H1 (cell line): Measurements from ENCODE around the gene NCOA1. TPM values are rescaled to one million over a fixed set of nuclear protein-coding genes. Genes with fewer than 3 reads are reported as not detected.

Experiments
- CTCF ChIA-PET: fragments of 300-600 bp; sonication (Branson Sonifier 250); formaldehyde crosslinking; loops from one replicate; lab custom pipeline; 2021; ENCODE audit not compliant: partially characterized antibody; lab: Charles Lee
- POLR2A ChIA-PET: fragments of 300-600 bp; sonication (Branson Sonifier 250); formaldehyde crosslinking; loops from one replicate; lab custom pipeline; 2021; ENCODE audit warnings: inconsistent platforms; ENCODE audit not compliant: partially characterized antibody; lab: Charles Lee
- DNase-seq, 2 experiments: peaks; one replicate each; pipeline versions ENCODE4 v3.0.0 to v3.0.0-alpha.2; 2010 to 2022; ENCODE audit warnings: low spot score in 2 of 2, low read depth in 1 of 2, mixed read lengths in 1 of 2
- FAIRE-seq: peaks from 2 replicates; lab custom pipeline; 2011; peaks lifted over from hg19 to GRCh38; lab: Jason Lieb, UNC
- H2AFZ ChIP-seq: 2 replicates; pipeline ENCODE4 v1.8.1; 2012; ENCODE audit warnings: low read length, inconsistent platforms
- H2AK5ac ChIP-seq: 2 replicates; pipeline ENCODE4 v1.6.1; 2013; ENCODE audit warnings: low read depth, low read length
- H2BK120ac ChIP-seq: replicated peaks from 2 replicates; pipeline ENCODE3; 2013; ENCODE audit warnings: low read depth, low read length, inconsistent platforms
- H2BK12ac ChIP-seq: 2 replicates; pipeline ENCODE4 v1.6.1; 2013; ENCODE audit warnings: low read depth, low read length
- H2BK15ac ChIP-seq: 2 replicates; pipeline ENCODE4 v1.6.1; 2013; ENCODE audit warnings: low read length
- H2BK20ac ChIP-seq: 2 replicates; pipeline ENCODE4 v1.6.1; 2013; ENCODE audit warnings: low read length
- H2BK5ac ChIP-seq: 2 replicates; pipeline ENCODE4 v1.6.1; 2013; ENCODE audit warnings: low read depth, low read length
- H3K14ac ChIP-seq: 2 replicates; pipeline ENCODE4 v1.6.1; 2013; ENCODE audit warnings: inconsistent platforms; ENCODE audit not compliant: insufficient read length
- H3K18ac ChIP-seq: 2 replicates; pipeline ENCODE4 v1.6.1; 2013; ENCODE audit warnings: low read length; ENCODE audit errors: extremely low read depth
- H3K23ac ChIP-seq: 2 replicates; pipeline ENCODE4 v1.6.1; 2013; ENCODE audit warnings: inconsistent platforms; ENCODE audit not compliant: insufficient read length
- H3K23me2 ChIP-seq: 2 replicates; pipeline ENCODE4 v1.6.1; 2013; ENCODE audit warnings: low read depth, low read length
- H3K27ac ChIP-seq: 2 replicates; pipeline ENCODE4 v1.6.1; 2011; ENCODE audit warnings: low read depth, low read length, inconsistent platforms
- H3K27me3 ChIP-seq, 4 experiments: replicated peaks in 1 of 4; 1 replicate in 1 of 4; 2 replicates in 3 of 4; pipeline versions ENCODE4 v1.6.1 to v1.8.1; 2011 to 2013; ENCODE audit warnings: low read length in 3 of 4, mild to moderate bottlenecking in 3 of 4, inconsistent platforms in 2 of 4, mixed read lengths in 2 of 4, moderate library complexity in 1 of 4; ENCODE audit not compliant: control insufficient read depth in 3 of 4, insufficient read depth in 3 of 4; ENCODE audit errors: extremely low read depth in 1 of 4
- H3K36me3 ChIP-seq, 4 experiments: 2 replicates each; pipeline versions ENCODE4 v1.6.1 to v1.8.1; 2011 to 2013; ENCODE audit warnings: mild to moderate bottlenecking in 4 of 4, low read length in 3 of 4, moderate library complexity in 2 of 4, control low read depth in 1 of 4, inconsistent platforms in 1 of 4; ENCODE audit not compliant: insufficient read depth in 4 of 4, control insufficient read depth in 2 of 4
- H3K4ac ChIP-seq: replicated peaks from 2 replicates; pipeline ENCODE3; 2013; ENCODE audit warnings: low read length, low read depth, mixed read lengths, inconsistent platforms; ENCODE audit not compliant: insufficient read length
- H3K4me1 ChIP-seq, 4 experiments: replicated peaks in 1 of 4; 1 replicate in 1 of 4; 2 replicates in 3 of 4; pipeline versions ENCODE4 v1.6.1 to v1.8.1; 2011 to 2013; ENCODE audit warnings: low read length in 3 of 4, inconsistent platforms in 2 of 4, mixed read lengths in 1 of 4; ENCODE audit not compliant: insufficient read depth in 4 of 4, control insufficient read depth in 3 of 4
- H3K4me2 ChIP-seq, 2 experiments: 2 replicates each; pipeline versions ENCODE4 v1.6.1 to v1.8.1; 2011 to 2013; ENCODE audit warnings: low read depth in 2 of 2, low read length in 2 of 2, control low read depth in 1 of 2, inconsistent platforms in 1 of 2, mild to moderate bottlenecking in 1 of 2; ENCODE audit not compliant: insufficient read depth in 1 of 2
- H3K4me3 ChIP-seq, 4 experiments: fragments of 200-600, 300-600 bp in 1 of 4; sonication (generic), shearing (Covaris generic), sonication (Bioruptor Twin) in 1 of 4; 2 replicates each; pipeline versions ENCODE4 v1.5.1 to v1.8.1; 2011 to 2016; ENCODE audit warnings: low read length in 4 of 4, low read depth in 3 of 4, control low read depth in 2 of 4, inconsistent platforms in 2 of 4, mild to moderate bottlenecking in 2 of 4, mixed read lengths in 1 of 4, moderate library complexity in 1 of 4; ENCODE audit not compliant: insufficient read depth in 2 of 4; ENCODE audit errors: extremely low read depth in 1 of 4
- H3K56ac ChIP-seq: replicated peaks from 2 replicates; pipeline ENCODE3; 2013; ENCODE audit warnings: low read depth, mild to moderate bottlenecking, mixed read lengths, low read length, inconsistent platforms; ENCODE audit not compliant: insufficient read length
- H3K79me1 ChIP-seq: 2 replicates; pipeline ENCODE4 v1.6.1; 2013; ENCODE audit warnings: low read depth, low read length, control low read depth
- H3K79me2 ChIP-seq, 2 experiments: 2 replicates each; pipeline versions ENCODE4 v1.6.1 to v1.8.1; 2012 to 2013; ENCODE audit warnings: low read length in 2 of 2, mild to moderate bottlenecking in 2 of 2, inconsistent platforms in 1 of 2; ENCODE audit not compliant: insufficient read depth in 2 of 2, control insufficient read depth in 1 of 2
- H3K9ac ChIP-seq, 4 experiments: replicated peaks in 1 of 4; 1 replicate in 1 of 4; 2 replicates in 3 of 4; pipeline versions ENCODE4 v1.6.1 to v1.8.1; 2011 to 2013; ENCODE audit warnings: low read depth in 3 of 4, low read length in 3 of 4, control low read depth in 2 of 4, mild to moderate bottlenecking in 2 of 4, moderate library complexity in 2 of 4, inconsistent platforms in 1 of 4; ENCODE audit errors: extremely low read depth in 1 of 4
- H3K9me3 ChIP-seq, 2 experiments: 2 replicates each; pipeline versions ENCODE4 v1.6.1 to v1.8.1; 2012 to 2013; ENCODE audit warnings: mild to moderate bottlenecking in 2 of 2, moderate library complexity in 2 of 2, control low read depth in 1 of 2, inconsistent platforms in 1 of 2, low read depth in 1 of 2, low read length in 1 of 2, mixed read lengths in 1 of 2; ENCODE audit not compliant: insufficient read depth in 2 of 2
- H4K20me1 ChIP-seq, 2 experiments: replicated peaks in 1 of 2; 2 replicates each; pipeline versions ENCODE3 to v1.8.1; 2011 to 2013; ENCODE audit warnings: inconsistent platforms in 2 of 2, low read length in 2 of 2, mild to moderate bottlenecking in 1 of 2; ENCODE audit not compliant: insufficient read depth in 2 of 2, control insufficient read depth in 1 of 2
- H4K5ac ChIP-seq: 2 replicates; pipeline ENCODE4 v1.6.1; 2013; ENCODE audit warnings: low read length, low read depth, mixed read lengths, inconsistent platforms; ENCODE audit not compliant: insufficient read length
- H4K8ac ChIP-seq: 2 replicates; pipeline ENCODE4 v1.8.0; 2013; ENCODE audit warnings: mild to moderate bottlenecking, moderate library complexity, low read length, inconsistent platforms; ENCODE audit not compliant: insufficient read depth; ENCODE audit errors: extremely low read depth
- H4K91ac ChIP-seq: replicated peaks from 2 replicates; pipeline ENCODE3; 2013; ENCODE audit warnings: low read length, mixed read lengths, inconsistent platforms; ENCODE audit not compliant: insufficient read length
- ASH2L ChIP-seq: fragments of 200-600, 300-600 bp; sonication (generic); IDR thresholded peaks from one replicate; pipeline ENCODE4 v1.7.1; 2017; ENCODE audit warnings: low read length
- BCL11A ChIP-seq, 2 experiments: IDR thresholded peaks; one replicate each; pipeline ENCODE4 v1.6.1; 2011; ENCODE audit warnings: low read depth in 2 of 2, low read length in 2 of 2, mild to moderate bottlenecking in 2 of 2
- HDAC2 ChIP-seq, 2 experiments: fragments of 300-600 bp in 1 of 2; sonication (generic) in 1 of 2; IDR thresholded peaks; 2 replicates each; pipeline ENCODE4 v1.6.1; 2011 to 2012; ENCODE audit warnings: low read depth in 2 of 2, low read length in 2 of 2, mild to moderate bottlenecking in 2 of 2, moderate library complexity in 2 of 2, borderline replicate concordance in 1 of 2, inconsistent platforms in 1 of 2
- KDM1A ChIP-seq: fragments of 200-600, 300-600 bp; sonication (generic); IDR thresholded peaks from 2 replicates; pipeline ENCODE4 v1.7.1; 2016; ENCODE audit warnings: mild to moderate bottlenecking, low read length, borderline replicate concordance
- KDM4A ChIP-seq: IDR thresholded peaks from one replicate; pipeline ENCODE4 v1.7.1; 2012; ENCODE audit warnings: low read depth, mild to moderate bottlenecking, moderate library complexity, low read length, inconsistent platforms; ENCODE audit not compliant: severe bottlenecking
- RBBP5 ChIP-seq: IDR thresholded peaks from 2 replicates; pipeline ENCODE4 v1.7.1; 2012; ENCODE audit warnings: low read depth, mild to moderate bottlenecking, inconsistent platforms, low read length, moderate library complexity, borderline replicate concordance
- SIN3A ChIP-seq, 2 experiments: IDR thresholded peaks in 1 of 2; conservative IDR thresholded peaks in 1 of 2; 2 replicates each; pipeline ENCODE4 v1.6.1; 2011 to 2012; ENCODE audit warnings: low read length in 2 of 2, improper control_type of control experiment in 1 of 2, low read depth in 1 of 2, mild to moderate bottlenecking in 1 of 2
- ZNF274 ChIP-seq: IDR thresholded peaks from 2 replicates; pipeline ENCODE4 v1.7.0; 2012; ENCODE audit warnings: low read length, borderline replicate concordance; ENCODE audit errors: extremely low read depth
- WGBS, 2 experiments: shearing (Covaris generic) in 1 of 2; methylation state at CpG; one replicate each; pipeline versions ENCODE4 v1.1.6 to v1.1.7; 2013 to 2015; ENCODE audit warnings: low lambda C conversion rate in 2 of 2, mixed read lengths in 2 of 2, inconsistent platforms in 1 of 2, low coverage in 1 of 2, missing lambda C conversion rate in 1 of 2; ENCODE audit not compliant: insufficient replicate concordance in 2 of 2, insufficient coverage in 1 of 2, insufficient read length in 1 of 2; ENCODE audit errors: extremely low coverage in 1 of 2, missing lambda C conversion rate in 1 of 2; 5-methylcytosine and 5-hydroxymethylcytosine counted together
- polyA plus RNA-seq, 7 experiments: library from polyadenylated mRNA; depleted of rRNA in 3 of 7; stranded (reverse) in 5 of 7; unstranded in 2 of 7; fragments of >200 nt in 5 of 7; fragments of 200-250 nt in 2 of 7; gene quantifications; 1 replicate in 5 of 7; 2 replicates in 1 of 7; 4 replicates in 1 of 7; pipeline versions ENCODE4 v1.2.1 to v1.2.3, GENCODE V29; 2011 to 2013; ENCODE audit warnings: missing spikeins in 2 of 7, mixed read lengths in 2 of 7
- total RNA-seq: library from RNA; stranded (reverse); fragmentation: NEBNext Ultra II Directional; extraction: Animal tissue kit (Norgen Biotek cat#: 25700); gene quantifications from 2 replicates; pipeline ENCODE4 v1.2.1, GENCODE V29; 2021

The NCOA1 gene
- total and polyA plus RNA-seq, 2 of the 8 experiments (the other 6 are each of a cell fraction or from before 2014, with no cell fraction given) = 12.8 to 17.9 TPM

DNA sequence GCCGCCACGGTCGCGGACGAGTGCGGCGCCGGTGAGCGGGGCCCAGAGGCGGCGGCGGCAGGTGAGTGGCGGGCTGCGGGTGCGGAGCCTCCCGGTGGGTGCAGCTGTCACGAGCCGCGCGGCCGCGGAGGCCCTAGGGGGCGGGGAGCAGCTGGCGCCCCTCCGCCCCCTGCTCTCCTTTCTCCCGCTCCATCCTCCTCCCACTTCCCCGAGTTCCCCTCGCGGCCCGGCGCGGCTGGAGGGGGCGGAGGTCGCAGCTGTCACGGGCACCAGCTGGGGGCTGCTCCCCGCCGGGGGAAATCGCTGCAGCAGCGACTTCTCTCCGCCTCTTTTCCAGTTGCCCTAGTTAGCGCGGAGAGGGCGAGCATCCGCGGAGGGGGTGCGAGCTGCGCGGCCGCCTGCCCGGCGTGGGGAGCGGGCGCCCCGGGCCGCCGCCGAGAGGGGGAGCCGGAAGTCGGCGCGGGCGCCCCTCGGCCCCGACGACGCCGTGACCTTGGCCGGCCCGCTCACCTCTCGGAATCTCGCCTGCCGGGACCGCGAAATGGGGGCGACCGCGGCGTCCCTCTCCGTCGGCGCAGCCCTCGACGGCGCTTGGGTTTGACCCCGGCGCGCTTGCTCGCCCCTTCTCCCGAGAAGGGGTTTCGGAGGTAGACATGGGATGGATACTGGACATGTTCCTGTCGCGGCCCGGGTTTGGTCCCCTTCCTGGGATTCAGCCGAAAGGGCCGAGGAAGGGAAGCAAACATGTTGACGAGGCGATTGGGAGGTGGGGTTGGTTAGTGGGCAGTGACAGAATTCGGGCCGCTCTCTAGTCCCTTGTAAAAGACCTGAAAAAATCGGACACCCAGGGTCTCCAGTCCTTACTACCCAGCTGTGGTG lies 727 bp downstream of the NCOA1 start:
- no peak overlapping the region for H2AFZ ChIP-seq
- no peak for FAIRE-seq
- DNase-seq = peak in 1 of 2 experiments; percentile 72
- H2AK5ac ChIP-seq = no peak overlapping the region
- no peak overlapping the region for H3K4ac ChIP-seq
- peaks cover 19% of the 10 kb centered on the region for H3K23me2 ChIP-seq
- peaks cover 5 to 16% (median 10%) of the 10 kb centered on the region in 4 experiments; a peak in 6 of 7 replicates for H3K4me1 ChIP-seq
- TF ChIP-seq KDM1A (0 out of 2 replicates have a peak, but pooled peaks have one; percentile 17), ASH2L (peak; percentile 93), KDM4A (peak; percentile 99), ZNF274 (no peak), SIN3A (conservative IDR thresholded peaks at IDR 0.05 in 1 of 2, IDR thresholded peaks at IDR 0.05 in 1 of 2; ENCODE audit: low read depth in 1 of 2, low read length in 2 of 2) (peak; percentile 90 to 94; a peak in 3 of 4 replicates), BCL11A (IDR thresholded peaks at IDR 0.05; ENCODE audit: low read depth in 2 of 2, low read length in 2 of 2) (no peak), RBBP5 (peak; percentile 98; the same call in 1 of the 2 replicates), HDAC2 (IDR thresholded peaks at IDR 0.05; ENCODE audit: borderline replicate concordance in 1 of 2, low read depth in 2 of 2, low read length in 2 of 2) (peak in 1 of 2 experiments; percentile 92; a peak in 1 of 4 replicates)
- H3K36me3 ChIP-seq = no peaks in the 10 kb centered on the region
- H2BK20ac ChIP-seq = no peak overlapping the region
- peaks cover 0 to 5% of the 10 kb centered on the region in 2 experiments for H4K20me1 ChIP-seq
- ChIA-PET POLR2A (interaction anchor here (1.3 to 1.9 kb wide), 2 partner anchors 15 to 69 kb away, joined by 3 to 4 read pairs; no protein-coding TSS in a partner anchor), CTCF (interaction anchor here (0.9 to 1.3 kb wide), 3 partner anchors 69 to 298 kb away, joined by 3 to 5 read pairs (median 3); no protein-coding TSS in a partner anchor)
- H3K9me3 ChIP-seq = no peaks in the 10 kb centered on the region
- WGBS, 2 experiments = 3% methylated on average over 40 of the region's 100 CpGs; no CpG with 5 or more reads in 1 of the 2 experiments
- peak overlapping the region; percentile 12 to 65 (median 21); a peak in 5 of 7 replicates for H3K9ac ChIP-seq
- no peak overlapping the region for H4K5ac ChIP-seq
- H3K27ac ChIP-seq = no peak overlapping the region
- no peak overlapping the region for H3K18ac ChIP-seq
- peaks cover 6% of the 10 kb centered on the region for H3K79me1 ChIP-seq
- no peak overlapping the region for H4K91ac ChIP-seq
- peaks cover 0 to 6% (median 5%) of the 10 kb centered on the region in 4 experiments; a peak in 3 of 7 replicates for H3K27me3 ChIP-seq
- peaks cover 0 to 36% of the 10 kb centered on the region in 2 experiments; a peak in 2 of 4 replicates for H3K79me2 ChIP-seq
- H3K23ac ChIP-seq = no peak overlapping the region
- H3K4me2 ChIP-seq = peak overlapping the region; percentile 86 to 97
- H3K14ac ChIP-seq = no peak overlapping the region
- H2BK120ac ChIP-seq = no peak overlapping the region
- H4K8ac ChIP-seq = no peak overlapping the region
- H2BK12ac ChIP-seq = no peak overlapping the region
- H3K4me3 ChIP-seq = peak overlapping the region; percentile 59 to 87 (median 78)
- H3K56ac ChIP-seq = no peak overlapping the region
- H2BK5ac ChIP-seq = no peak overlapping the region
- no peak overlapping the region for H2BK15ac ChIP-seq
